Calu3 (cell line): ENCODE measurements around the gene PLB1. TPM values are rescaled to one million over a fixed set of nuclear protein-coding genes. Genes with fewer than 3 reads are reported as not detected.
A peak's percentile ranks its signal among the peaks of the same experiment; 100 is the strongest.
"Not testable (repeated sequence)": the region's sequence is repeated elsewhere in the genome, so short reads cannot be mapped to it uniquely, and the experiment has no call there.

ENCODE experiments used
- BruUV-seq: library from RNA; stranded (reverse); fragments of 400-500 nt; replicated peaks from 2 replicates; lab custom pipeline; 2021; lab: Mats Ljungman, UMichigan
- CTCF ChIA-PET: fragments of 300-600 bp; sonication (Branson Sonifier 250); formaldehyde crosslinking; loops from one replicate; lab custom pipeline; 2022; ENCODE audit warnings: antibody characterized with exemption; lab: Charles Lee
- DNase-seq: peaks from one replicate; pipeline ENCODE4 v3.0.0; 2022
- H3K27ac Mint-ChIP-seq: one replicate; pipeline ENCODE4 v1.8.0; 2022; ENCODE audit warnings: mixed read lengths; ENCODE audit not compliant: unreplicated experiment
- H3K27me3 Mint-ChIP-seq: one replicate; pipeline ENCODE4 v1.8.0; 2022; ENCODE audit warnings: mixed read lengths; ENCODE audit not compliant: unreplicated experiment
- H3K36me3 Mint-ChIP-seq: one replicate; pipeline ENCODE4 v1.8.0; 2022; ENCODE audit warnings: mild to moderate bottlenecking, moderate library complexity, mixed read lengths; ENCODE audit not compliant: insufficient read depth, unreplicated experiment
- H3K4me1 Mint-ChIP-seq: one replicate; pipeline ENCODE4 v1.8.0; 2022; ENCODE audit warnings: mild to moderate bottlenecking, low read depth, mixed read lengths; ENCODE audit not compliant: unreplicated experiment
- H3K4me3 Mint-ChIP-seq: one replicate; pipeline ENCODE4 v1.8.0; 2022; ENCODE audit warnings: mild to moderate bottlenecking, low read depth, moderate library complexity, mixed read lengths; ENCODE audit not compliant: unreplicated experiment
- H3K9me3 Mint-ChIP-seq: one replicate; pipeline ENCODE4 v1.8.0; 2022; ENCODE audit warnings: low read depth, mixed read lengths; ENCODE audit not compliant: unreplicated experiment
- intact Hi-C: fragments of 100-400 bp; cut with micrococcal nuclease; formaldehyde crosslinking; loops from one replicate; pipeline ENCODE4 v1.10.0; 2022; ENCODE audit not compliant: unreplicated experiment
- total RNA-seq: library from RNA; stranded (reverse); gene quantifications from 2 replicates; pipeline ENCODE4 v1.2.3, GENCODE V29; 2022
- TF ChIP-seq, protein P1 (sequence below): fragments of 200-600 bp; IDR thresholded peaks from one replicate; pipeline ENCODE4 v1.8.0; 2022; ENCODE audit warnings: antibody characterized with exemption; ENCODE audit not compliant: unreplicated experiment

PLB1 gene
- total RNA-seq, 1 experiment from 2014 or later, result 1.6 TPM

DNA sequence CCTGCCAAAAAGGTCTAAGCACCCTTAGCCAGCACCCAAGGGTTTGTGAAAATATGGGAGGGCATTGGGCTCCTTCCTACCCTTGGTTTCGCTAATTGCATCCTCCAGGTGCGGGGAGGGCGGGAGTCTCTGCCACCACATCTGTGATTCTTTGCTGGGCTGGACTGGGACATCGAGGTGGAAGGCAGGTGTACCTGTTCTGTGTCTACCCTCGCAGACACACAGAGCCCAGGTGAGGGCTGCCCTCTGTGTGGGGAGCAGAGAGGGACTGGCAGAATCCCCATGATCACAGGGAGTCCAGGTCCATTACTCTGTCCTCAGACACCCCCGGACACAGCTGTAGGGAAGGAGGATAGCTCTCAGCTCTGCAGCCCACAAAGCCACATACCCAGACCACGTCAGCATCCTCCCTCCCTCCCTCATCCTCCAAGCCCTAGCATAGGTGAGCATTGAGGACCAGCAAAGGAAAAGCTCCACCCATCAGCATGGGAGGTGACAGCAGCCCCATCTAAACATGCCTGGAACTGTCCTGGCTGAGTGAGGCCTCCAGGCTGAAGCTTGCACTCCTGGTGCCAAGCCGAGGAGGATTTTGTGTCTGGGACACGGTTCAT lies 49.8 kb downstream of the PLB1 start:
- CTCF ChIA-PET, result interaction anchor here (0.5 to 1.2 kb wide), 2 partner anchors 22 to 270 kb away, joined by 3 to 4 read pairs; no protein-coding TSS in a partner anchor
- Mint-ChIP-seq H3K36me3 (no peaks in the 10 kb centered on the region), H3K27ac (no peak overlapping the region), H3K9me3 (no peaks in the 10 kb centered on the region), H3K4me1 (peaks cover 14% of the 10 kb centered on the region), H3K4me3 (peak overlapping the region; percentile 6), H3K27me3 (no peaks in the 10 kb centered on the region)
- DNase-seq, result no peak
- BruUV-seq, result no TSS peak
- TF ChIP-seq, protein P1, sequence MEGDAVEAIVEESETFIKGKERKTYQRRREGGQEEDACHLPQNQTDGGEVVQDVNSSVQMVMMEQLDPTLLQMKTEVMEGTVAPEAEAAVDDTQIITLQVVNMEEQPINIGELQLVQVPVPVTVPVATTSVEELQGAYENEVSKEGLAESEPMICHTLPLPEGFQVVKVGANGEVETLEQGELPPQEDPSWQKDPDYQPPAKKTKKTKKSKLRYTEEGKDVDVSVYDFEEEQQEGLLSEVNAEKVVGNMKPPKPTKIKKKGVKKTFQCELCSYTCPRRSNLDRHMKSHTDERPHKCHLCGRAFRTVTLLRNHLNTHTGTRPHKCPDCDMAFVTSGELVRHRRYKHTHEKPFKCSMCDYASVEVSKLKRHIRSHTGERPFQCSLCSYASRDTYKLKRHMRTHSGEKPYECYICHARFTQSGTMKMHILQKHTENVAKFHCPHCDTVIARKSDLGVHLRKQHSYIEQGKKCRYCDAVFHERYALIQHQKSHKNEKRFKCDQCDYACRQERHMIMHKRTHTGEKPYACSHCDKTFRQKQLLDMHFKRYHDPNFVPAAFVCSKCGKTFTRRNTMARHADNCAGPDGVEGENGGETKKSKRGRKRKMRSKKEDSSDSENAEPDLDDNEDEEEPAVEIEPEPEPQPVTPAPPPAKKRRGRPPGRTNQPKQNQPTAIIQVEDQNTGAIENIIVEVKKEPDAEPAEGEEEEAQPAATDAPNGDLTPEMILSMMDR, result no peak
- intact Hi-C loops, result no loop called here

DNA sequence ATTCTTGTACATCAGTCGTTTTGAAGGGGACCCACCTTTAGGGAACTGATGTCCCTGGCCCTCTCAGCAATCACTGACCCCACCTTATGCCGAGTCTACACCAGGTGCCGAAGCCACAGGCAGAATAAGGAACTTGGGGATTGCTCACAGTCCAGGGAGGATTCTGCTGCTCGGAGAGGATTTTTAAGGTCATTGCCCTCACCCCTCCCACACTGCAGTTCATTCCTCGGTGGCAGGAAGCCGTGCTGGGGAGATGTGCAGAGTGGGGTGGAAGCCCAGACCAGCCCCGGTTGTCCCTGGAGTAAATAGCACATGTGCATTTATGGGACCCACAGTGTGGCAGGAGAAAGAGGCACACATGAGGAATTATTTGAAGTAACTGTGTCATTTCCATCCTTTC lies 50.4 kb downstream of the PLB1 start:
- Mint-ChIP-seq H3K27me3 (no peaks in the 10 kb centered on the region), H3K9me3 (no peaks in the 10 kb centered on the region), H3K36me3 (no peaks in the 10 kb centered on the region), H3K27ac (no peak overlapping the region), H3K4me3 (no peak overlapping the region), H3K4me1 (peaks cover 14% of the 10 kb centered on the region)
- no peak for DNase-seq
- TF ChIP-seq, protein P1, result no peak
- intact Hi-C loops, result no loop called here
- no TSS peak for BruUV-seq
- CTCF ChIA-PET, result interaction anchor here (0.5 kb wide), 1 partner anchor 21 kb away, joined by 3 read pairs; no protein-coding TSS in a partner anchor

DNA sequence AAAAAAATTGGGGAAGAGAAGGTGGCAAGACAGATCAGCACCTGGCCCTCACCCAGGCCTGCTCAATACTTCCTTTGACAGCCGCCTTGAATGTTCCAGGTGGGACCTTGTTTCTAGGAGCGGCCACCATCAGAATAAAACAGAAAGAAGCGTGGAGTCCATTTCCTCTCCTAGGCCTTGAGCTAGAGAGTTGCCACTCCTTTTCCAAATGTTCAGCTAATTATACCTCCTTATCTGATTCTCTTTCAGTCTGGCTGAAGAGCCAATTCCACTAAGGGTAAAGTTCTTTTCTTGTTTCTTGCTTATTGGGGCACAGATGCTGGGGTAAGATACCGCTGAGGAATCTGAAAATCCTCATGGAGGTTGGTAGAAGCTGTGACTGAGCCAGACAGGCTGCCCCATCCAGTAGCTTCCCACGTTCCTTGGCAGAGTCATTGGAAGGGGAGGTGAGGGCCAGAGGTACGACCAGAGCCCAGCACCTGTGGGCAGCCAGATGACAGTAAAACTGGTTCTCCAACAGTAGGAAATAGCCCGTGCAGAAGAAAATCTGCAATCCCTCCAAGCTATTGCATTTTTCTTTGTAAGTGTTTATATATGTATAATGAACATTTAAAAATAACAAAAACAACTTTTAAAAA lies 51.5 kb downstream of the PLB1 start:
- CTCF ChIA-PET, result interaction anchor here (0.7 kb wide), 1 partner anchor 9 kb away, joined by 9 read pairs; no protein-coding TSS in a partner anchor
- intact Hi-C loops, result no loop called here
- Mint-ChIP-seq H3K4me1 (peaks cover 22% of the 10 kb centered on the region), H3K9me3 (no peaks in the 10 kb centered on the region), H3K27me3 (no peaks in the 10 kb centered on the region), H3K4me3 (no peak overlapping the region), H3K36me3 (no peaks in the 10 kb centered on the region), H3K27ac (no peak overlapping the region)
- no TSS peak for BruUV-seq
- TF ChIP-seq, protein P1, result no peak
- no peak for DNase-seq

DNA sequence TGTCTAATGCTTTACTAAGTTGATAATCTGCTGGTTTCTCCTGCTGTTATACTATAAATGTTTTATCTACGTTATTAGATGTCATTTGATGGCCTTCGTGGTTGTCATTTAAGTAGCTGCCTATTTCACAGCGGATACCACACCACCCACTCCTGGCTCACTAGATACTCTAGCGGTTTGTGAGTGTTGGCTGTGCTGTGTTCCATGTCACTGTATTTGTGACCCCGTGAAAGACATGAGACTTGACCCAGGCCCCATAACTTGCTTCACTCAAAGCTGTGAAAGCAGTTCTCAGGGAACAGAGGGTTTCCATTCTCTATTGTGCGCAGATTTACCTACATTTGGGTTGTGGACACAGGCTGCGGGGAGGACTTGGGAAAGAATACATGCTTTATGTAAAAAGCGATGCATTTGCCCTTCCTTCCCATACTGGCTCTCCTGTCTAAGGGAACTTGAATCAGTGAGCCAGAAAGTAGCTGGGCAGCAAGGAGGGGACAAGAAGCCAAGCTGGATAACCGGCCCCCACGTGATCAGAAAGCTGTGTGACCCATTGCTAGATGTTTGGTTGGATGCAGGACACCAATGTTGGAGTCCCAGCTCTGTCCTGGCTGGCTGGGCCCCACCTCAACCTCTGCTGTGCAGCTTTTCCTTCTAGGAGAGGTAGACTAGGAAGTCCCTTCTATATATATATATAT lies 52.2 kb downstream of the PLB1 start:
- TF ChIP-seq, protein P1, result no peak
- no peaks in the 10 kb centered on the region for H3K9me3 Mint-ChIP-seq
- intact Hi-C loops, result no loop called here

DNA sequence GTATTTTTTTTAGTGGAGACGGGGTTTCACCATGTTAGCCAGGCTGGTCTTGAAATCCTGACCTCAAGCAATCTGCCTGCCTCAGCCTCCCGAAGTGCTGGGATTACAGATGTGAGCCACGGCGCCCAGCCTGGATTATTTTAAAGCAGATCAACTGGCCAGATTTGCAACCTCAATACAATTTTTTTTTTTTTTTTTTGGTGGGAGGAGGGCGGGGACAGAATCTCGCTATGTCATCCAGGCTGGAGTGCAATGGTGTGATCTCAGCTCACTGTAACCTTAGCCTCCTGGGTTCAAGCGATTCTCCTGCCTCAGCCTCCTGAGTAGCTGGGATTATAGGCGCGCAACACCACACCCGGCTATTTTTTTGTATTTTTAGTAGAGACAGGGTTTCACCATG lies 54.5 kb downstream of the PLB1 start:
- CTCF ChIA-PET, H3K9me3 Mint-ChIP-seq, H3K36me3 Mint-ChIP-seq, H3K4me3 Mint-ChIP-seq, H3K27me3 Mint-ChIP-seq, intact Hi-C loops, BruUV-seq, H3K27ac Mint-ChIP-seq, DNase-seq: not testable (repeated sequence)
- H3K4me1 Mint-ChIP-seq, result peaks cover 11% of the 10 kb centered on the region

More for the DNA sequence above, 52.2 kb downstream of the PLB1 start:
- H3K27ac Mint-ChIP-seq, result no peak overlapping the region
- BruUV-seq, result no TSS peak
- no peaks in the 10 kb centered on the region for H3K36me3 Mint-ChIP-seq
- DNase-seq, result no peak
- H3K4me1 Mint-ChIP-seq, result peaks cover 25% of the 10 kb centered on the region
- H3K4me3 Mint-ChIP-seq, result no peak overlapping the region
- CTCF ChIA-PET, result no interaction called here
- H3K27me3 Mint-ChIP-seq, result no peaks in the 10 kb centered on the region
